Measurements from ENCODE around the gene B4GALNT3. TPM values are rescaled to one million over a fixed set of nuclear protein-coding genes. Genes with fewer than 3 reads are reported as not detected.

Gene B4GALNT3
- total and polyA plus RNA-seq, 8 donors = 2.7 to 34.0 (median 5.7) TPM

DNA sequence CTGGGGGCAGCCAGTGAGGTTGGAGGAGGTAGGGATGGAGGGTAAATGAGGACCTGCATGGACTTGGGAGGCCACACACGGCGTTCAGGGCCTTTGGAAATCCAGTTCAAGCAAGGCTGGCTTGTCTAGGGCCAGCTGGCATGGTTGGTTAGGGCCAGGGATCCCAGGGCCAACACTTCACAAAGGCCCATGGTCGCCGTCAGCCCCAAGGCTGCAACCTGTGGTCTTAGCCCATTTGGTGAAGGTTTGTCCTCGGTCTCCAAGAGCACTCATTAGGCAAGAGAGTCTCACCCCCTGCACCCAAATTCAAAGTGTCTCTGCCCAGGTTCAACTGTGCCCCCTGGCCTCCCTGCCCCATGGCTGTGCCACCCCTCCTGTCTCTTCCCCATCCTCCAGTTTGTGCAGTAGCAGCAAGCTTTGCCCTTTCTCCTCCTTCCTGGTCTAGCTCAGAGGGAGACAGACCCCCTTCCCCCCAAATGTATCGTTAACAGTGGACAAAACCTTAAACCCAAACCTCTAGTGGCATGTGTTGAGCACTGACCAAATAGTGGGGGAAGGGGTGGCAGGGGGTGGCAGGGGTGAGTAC is 109.4 kb downstream of the B4GALNT3 start:
- no peak overlapping the region for H3K4me3 ChIP-seq
- peaks cover 0 to 7% of the 10 kb centered on the region in 2 donors for H3K36me3 ChIP-seq
- H3K27ac ChIP-seq = no peak overlapping the region
- DNase-seq = no peak
- no peaks in the 10 kb centered on the region for H3K27me3 ChIP-seq
- peaks cover 7 to 30% of the 10 kb centered on the region in 2 donors for H3K4me1 ChIP-seq
- no peak for ATAC-seq
- no peaks in the 10 kb centered on the region for H3K9me3 ChIP-seq
- intact Hi-C loops (cut with DNase I) = no loop called here
- TF ChIP-seq, protein P1, sequence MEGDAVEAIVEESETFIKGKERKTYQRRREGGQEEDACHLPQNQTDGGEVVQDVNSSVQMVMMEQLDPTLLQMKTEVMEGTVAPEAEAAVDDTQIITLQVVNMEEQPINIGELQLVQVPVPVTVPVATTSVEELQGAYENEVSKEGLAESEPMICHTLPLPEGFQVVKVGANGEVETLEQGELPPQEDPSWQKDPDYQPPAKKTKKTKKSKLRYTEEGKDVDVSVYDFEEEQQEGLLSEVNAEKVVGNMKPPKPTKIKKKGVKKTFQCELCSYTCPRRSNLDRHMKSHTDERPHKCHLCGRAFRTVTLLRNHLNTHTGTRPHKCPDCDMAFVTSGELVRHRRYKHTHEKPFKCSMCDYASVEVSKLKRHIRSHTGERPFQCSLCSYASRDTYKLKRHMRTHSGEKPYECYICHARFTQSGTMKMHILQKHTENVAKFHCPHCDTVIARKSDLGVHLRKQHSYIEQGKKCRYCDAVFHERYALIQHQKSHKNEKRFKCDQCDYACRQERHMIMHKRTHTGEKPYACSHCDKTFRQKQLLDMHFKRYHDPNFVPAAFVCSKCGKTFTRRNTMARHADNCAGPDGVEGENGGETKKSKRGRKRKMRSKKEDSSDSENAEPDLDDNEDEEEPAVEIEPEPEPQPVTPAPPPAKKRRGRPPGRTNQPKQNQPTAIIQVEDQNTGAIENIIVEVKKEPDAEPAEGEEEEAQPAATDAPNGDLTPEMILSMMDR (IDR thresholded peaks at IDR 0.05) = no peak

DNA sequence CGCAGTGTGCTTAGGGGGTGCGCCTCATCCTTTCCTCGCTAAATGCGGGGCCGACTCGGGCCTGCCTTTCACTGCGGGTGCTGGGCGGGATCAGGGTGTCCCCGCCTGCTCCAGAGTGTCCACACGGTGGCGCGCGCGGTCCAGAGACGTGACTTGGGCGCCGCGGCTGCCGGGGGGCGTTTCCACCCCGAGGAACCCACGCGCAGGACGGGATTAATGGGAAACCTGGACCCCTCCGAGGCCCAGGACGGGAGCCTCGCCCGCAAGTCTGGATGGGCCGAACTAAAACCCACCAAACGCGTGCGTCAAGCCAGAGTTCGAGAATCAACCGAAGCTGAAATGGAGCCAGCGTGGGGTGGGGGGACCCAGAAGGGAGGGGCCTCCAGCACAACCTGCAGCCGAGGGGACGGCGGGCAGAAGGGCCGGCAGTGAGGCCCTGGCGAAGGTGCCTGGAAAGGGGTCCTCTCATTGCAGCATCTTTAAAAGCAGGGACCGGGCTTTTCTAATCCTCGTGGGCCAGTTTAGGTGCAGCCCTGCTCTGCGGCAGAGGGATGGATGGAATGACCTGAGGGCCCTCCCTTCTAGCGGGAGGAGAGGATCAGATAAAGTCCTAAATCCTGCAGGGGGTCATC is 110.2 kb downstream of the B4GALNT3 start:
- peak overlapping the region; percentile 45 to 55 for H3K4me3 ChIP-seq
- peak overlapping the region; percentile 81 to 87 for H3K27ac ChIP-seq
- H3K36me3 ChIP-seq = no peaks in the 10 kb centered on the region
- no peaks in the 10 kb centered on the region for H3K27me3 ChIP-seq
- intact Hi-C loops (cut with DNase I) = loop anchor here in 1 of 2 donors (5.0 to 10.0 kb wide), 3 partner anchors 182 to 375 kb away; partner anchors contain the start of genes RAD52 and WNK1
- no peaks in the 10 kb centered on the region for H3K9me3 ChIP-seq
- peak; percentile 86 for ATAC-seq
- DNase-seq = peak; percentile 79 to 97 (median 87)
- peaks cover 7 to 31% of the 10 kb centered on the region in 2 donors for H3K4me1 ChIP-seq
- TF ChIP-seq, protein P1 (IDR thresholded peaks at IDR 0.05) = peak; percentile 86 to 95

DNA sequence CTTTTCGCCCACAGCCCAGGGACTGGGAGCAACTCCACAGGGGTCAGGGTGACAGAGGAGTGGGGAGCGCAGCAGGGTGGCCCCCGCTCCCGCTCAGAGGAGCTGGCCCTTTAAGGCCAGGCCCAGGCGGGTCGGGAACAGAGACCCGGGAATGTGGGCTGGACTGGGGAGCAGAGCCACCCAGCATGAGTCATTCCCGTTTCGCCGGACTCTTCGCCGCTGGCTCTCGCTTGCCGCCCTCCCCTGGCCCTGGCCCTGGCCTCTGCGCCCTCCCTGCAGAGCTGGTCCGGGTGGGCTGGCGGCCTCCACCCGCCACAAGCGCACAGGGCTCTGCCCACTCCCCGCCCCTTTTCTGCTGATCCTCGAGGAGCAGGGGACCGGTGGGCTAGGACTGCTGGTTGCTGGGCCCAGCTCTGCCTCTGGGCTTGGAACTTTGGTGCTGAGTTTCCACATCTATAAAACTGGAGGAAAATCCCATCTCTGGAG is 110.7 kb downstream of the B4GALNT3 start:
- H3K9me3 ChIP-seq = no peaks in the 10 kb centered on the region
- intact Hi-C loops (cut with DNase I) = loop anchor here in 1 of 2 donors (5.0 to 10.0 kb wide), 3 partner anchors 182 to 374 kb away; partner anchors contain the start of genes RAD52 and WNK1
- H3K27ac ChIP-seq = peak overlapping the region; percentile 81 to 87
- TF ChIP-seq, protein P1 (IDR thresholded peaks at IDR 0.05) = no peak
- peak overlapping the region; percentile 45 to 55 for H3K4me3 ChIP-seq
- H3K36me3 ChIP-seq = no peaks in the 10 kb centered on the region
- no peaks in the 10 kb centered on the region for H3K27me3 ChIP-seq
- DNase-seq = peak in 3 of 4 donors; percentile 19 to 88 (median 84)
- peak; percentile 87 for ATAC-seq
- peaks cover 7 to 37% of the 10 kb centered on the region in 2 donors for H3K4me1 ChIP-seq

DNA sequence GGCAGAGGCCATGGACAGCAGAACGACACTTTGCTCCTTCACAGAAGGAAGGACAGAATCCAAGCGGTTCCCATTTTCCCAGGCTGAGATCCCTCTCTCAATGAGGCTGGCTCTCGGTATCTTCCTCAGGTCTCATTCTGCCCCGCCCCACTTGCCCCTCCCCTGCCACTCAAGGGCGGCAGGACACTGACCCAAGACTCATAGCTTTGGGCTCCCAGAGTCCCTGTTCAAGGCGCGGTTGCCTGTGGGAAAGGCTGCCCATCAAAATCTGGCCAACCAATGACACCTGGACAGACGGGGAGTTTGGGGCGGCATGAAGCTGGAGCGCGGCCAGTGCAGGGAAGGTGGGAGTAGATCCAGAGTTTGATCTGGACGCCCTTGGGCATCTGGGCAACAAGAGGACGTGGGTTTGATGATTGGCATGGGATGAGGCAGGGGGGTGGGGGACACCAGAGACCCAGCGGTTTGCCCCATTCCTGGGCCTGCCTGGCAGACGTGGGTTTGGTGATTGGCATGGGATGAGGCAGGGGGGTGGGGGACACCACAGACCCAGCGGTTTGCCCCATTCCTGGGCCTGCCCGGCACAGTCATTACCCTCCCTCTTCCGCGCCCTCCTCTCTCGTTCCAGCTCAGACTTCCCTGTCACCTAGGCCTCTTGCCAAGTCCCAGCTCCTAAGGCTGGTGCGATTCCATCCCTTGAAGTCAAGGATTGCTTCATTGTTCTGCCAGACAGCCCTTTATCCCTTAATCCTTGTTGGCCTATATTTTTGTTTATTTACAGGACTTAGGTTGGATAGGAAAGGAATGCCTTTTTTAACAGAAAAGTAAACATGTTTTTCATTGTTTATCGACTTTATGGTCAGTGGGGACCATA is 111.4 kb downstream of the B4GALNT3 start:
- ATAC-seq (peak; percentile 50), DNase-seq (peak; percentile 59 to 83 (median 80))
- Histone ChIP-seq H3K27ac (peak overlapping the region; percentile 81 to 87), H3K36me3 (no peaks in the 10 kb centered on the region), H3K9me3 (no peaks in the 10 kb centered on the region), H3K4me3 (peak overlapping the region; percentile 45 to 55), H3K27me3 (no peaks in the 10 kb centered on the region), H3K4me1 (peaks cover 11 to 43% of the 10 kb centered on the region in 2 donors)
- intact Hi-C loops (cut with DNase I) = loop anchor here in 1 of 2 donors (5.0 to 10.0 kb wide), 3 partner anchors 181 to 374 kb away; partner anchors contain the start of genes RAD52 and WNK1
- TF ChIP-seq, protein P1 (IDR thresholded peaks at IDR 0.05) = no peak
